ENCODE results near the gene RAB3IP. TPM values are rescaled to one million over a fixed set of nuclear protein-coding genes. Genes with fewer than 3 reads are reported as not detected.

RAB3IP gene
- total RNA-seq, 1 donor from 2014 or later = 16.5 TPM

GRCh38 chr12:69824028-69824427, 85.4 kb downstream of the RAB3IP start:
- TF ChIP-seq, protein P1, sequence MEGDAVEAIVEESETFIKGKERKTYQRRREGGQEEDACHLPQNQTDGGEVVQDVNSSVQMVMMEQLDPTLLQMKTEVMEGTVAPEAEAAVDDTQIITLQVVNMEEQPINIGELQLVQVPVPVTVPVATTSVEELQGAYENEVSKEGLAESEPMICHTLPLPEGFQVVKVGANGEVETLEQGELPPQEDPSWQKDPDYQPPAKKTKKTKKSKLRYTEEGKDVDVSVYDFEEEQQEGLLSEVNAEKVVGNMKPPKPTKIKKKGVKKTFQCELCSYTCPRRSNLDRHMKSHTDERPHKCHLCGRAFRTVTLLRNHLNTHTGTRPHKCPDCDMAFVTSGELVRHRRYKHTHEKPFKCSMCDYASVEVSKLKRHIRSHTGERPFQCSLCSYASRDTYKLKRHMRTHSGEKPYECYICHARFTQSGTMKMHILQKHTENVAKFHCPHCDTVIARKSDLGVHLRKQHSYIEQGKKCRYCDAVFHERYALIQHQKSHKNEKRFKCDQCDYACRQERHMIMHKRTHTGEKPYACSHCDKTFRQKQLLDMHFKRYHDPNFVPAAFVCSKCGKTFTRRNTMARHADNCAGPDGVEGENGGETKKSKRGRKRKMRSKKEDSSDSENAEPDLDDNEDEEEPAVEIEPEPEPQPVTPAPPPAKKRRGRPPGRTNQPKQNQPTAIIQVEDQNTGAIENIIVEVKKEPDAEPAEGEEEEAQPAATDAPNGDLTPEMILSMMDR (IDR thresholded peaks at IDR 0.05) = no peak
- Mint-ChIP-seq H3K36me3 (ENCODE audit: unreplicated experiment) (no peaks in the 10 kb centered on the region), H3K9me3 (ENCODE audit: unreplicated experiment) (no peaks in the 10 kb centered on the region), H3K27me3 (ENCODE audit: unreplicated experiment) (peaks cover 3% of the 10 kb centered on the region), H3K4me3 (ENCODE audit: unreplicated experiment) (no peak overlapping the region), H3K27ac (ENCODE audit: unreplicated experiment) (no peak overlapping the region), H3K4me1 (ENCODE audit: unreplicated experiment) (peaks cover 16% of the 10 kb centered on the region)
- no peak for DNase-seq (ENCODE audit: extremely low spot score, unreplicated experiment)

DNA sequence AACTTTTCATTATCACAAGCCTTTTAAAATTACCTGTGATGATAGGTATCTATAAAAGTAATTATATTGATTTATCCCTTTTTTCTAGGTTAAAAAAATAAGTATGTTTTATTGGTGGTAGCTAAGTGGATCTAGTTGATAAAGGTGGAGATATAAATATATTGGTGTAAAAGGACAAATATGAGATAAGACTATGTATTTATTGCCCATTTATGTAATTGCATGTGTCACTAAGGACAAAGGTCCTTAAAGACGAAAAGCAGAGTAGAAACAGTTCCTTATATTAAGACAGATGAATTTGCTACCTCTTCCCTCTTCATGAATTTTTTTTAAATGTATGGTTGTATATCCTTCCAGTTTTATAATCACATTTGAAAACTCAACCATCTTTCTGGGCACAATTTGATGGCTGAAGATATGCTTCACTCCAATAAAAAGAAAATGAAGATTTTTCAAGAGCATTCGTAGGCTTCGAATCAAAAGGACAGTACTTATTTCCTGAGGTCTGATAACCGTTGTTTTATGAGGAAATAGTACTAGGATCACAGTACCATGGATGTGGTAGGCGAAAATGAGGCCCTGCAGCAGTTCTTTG, 86.4 kb downstream of the RAB3IP start, which contains the start of gene MYRFL:
MYRFL (plus strand) TSS at position 262 of the 595 bp plus-strand sequence; CDS start at position 553, 291 bp downstream.
- Mint-ChIP-seq H3K4me1 (ENCODE audit: unreplicated experiment) (peaks cover 16% of the 10 kb centered on the region), H3K27me3 (ENCODE audit: unreplicated experiment) (peaks cover 12% of the 10 kb centered on the region), H3K9me3 (ENCODE audit: unreplicated experiment) (no peaks in the 10 kb centered on the region), H3K36me3 (ENCODE audit: unreplicated experiment) (no peaks in the 10 kb centered on the region), H3K27ac (ENCODE audit: unreplicated experiment) (no peak within 1 kb of the TSS), H3K4me3 (ENCODE audit: unreplicated experiment) (no peak within 1 kb of the TSS)
- DNase-seq (ENCODE audit: extremely low spot score, unreplicated experiment) = no peak
- TF ChIP-seq, protein P1 (IDR thresholded peaks at IDR 0.05) = no peak

GRCh38 chr12:69828897-69829296, 90.2 kb downstream of the RAB3IP start:
- no peak overlapping the region for H3K27ac Mint-ChIP-seq (ENCODE audit: unreplicated experiment)
- DNase-seq (ENCODE audit: extremely low spot score, unreplicated experiment) = no peak
- H3K27me3 Mint-ChIP-seq (ENCODE audit: unreplicated experiment) = peaks cover 18% of the 10 kb centered on the region
- H3K4me3 Mint-ChIP-seq (ENCODE audit: unreplicated experiment) = no peak overlapping the region
- no peaks in the 10 kb centered on the region for H3K9me3 Mint-ChIP-seq (ENCODE audit: unreplicated experiment)
- TF ChIP-seq, protein P1 (IDR thresholded peaks at IDR 0.05) = no peak
- H3K4me1 Mint-ChIP-seq (ENCODE audit: unreplicated experiment) = peaks cover 3% of the 10 kb centered on the region
- no peaks in the 10 kb centered on the region for H3K36me3 Mint-ChIP-seq (ENCODE audit: unreplicated experiment)

GRCh38 chr12:69833696-69834095, 95.0 kb downstream of the RAB3IP start:
- Mint-ChIP-seq H3K36me3 (ENCODE audit: unreplicated experiment) (no peaks in the 10 kb centered on the region), H3K27me3 (ENCODE audit: unreplicated experiment) (peaks cover 22% of the 10 kb centered on the region), H3K4me1 (ENCODE audit: unreplicated experiment) (peaks cover 3% of the 10 kb centered on the region), H3K4me3 (ENCODE audit: unreplicated experiment) (no peak overlapping the region), H3K27ac (ENCODE audit: unreplicated experiment) (no peak overlapping the region), H3K9me3 (ENCODE audit: unreplicated experiment) (no peaks in the 10 kb centered on the region)
- TF ChIP-seq, protein P1 (IDR thresholded peaks at IDR 0.05) = no peak
- DNase-seq (ENCODE audit: extremely low spot score, unreplicated experiment) = no peak

- no peaks in the 10 kb centered on the region for H3K36me3 Mint-ChIP-seq (ENCODE audit: unreplicated experiment)
- TF ChIP-seq, protein P1 (IDR thresholded peaks at IDR 0.05) = no peak
- H3K27ac Mint-ChIP-seq (ENCODE audit: unreplicated experiment) = no peak overlapping the region
- no peak for DNase-seq (ENCODE audit: extremely low spot score, unreplicated experiment)
- H3K4me3 Mint-ChIP-seq (ENCODE audit: unreplicated experiment) = no peak overlapping the region
- peaks cover 18% of the 10 kb centered on the region for H3K27me3 Mint-ChIP-seq (ENCODE audit: unreplicated experiment)
- peaks cover 3% of the 10 kb centered on the region for H3K4me1 Mint-ChIP-seq (ENCODE audit: unreplicated experiment)
- no peaks in the 10 kb centered on the region for H3K9me3 Mint-ChIP-seq (ENCODE audit: unreplicated experiment)
These were observed 95.5 kb downstream of the RAB3IP start for GRCh38 chr12:69834147-69834546.
